HepG2 (cell line): Measurements from ENCODE around the gene ABHD15. TPM values are rescaled to one million over a fixed set of nuclear protein-coding genes. Genes with fewer than 3 reads are reported as not detected.

ENCODE experiments used
- CHD2 ChIP-seq: IDR thresholded peaks from 2 replicates; pipeline ENCODE4 v1.6.1; 2011; ENCODE audit warnings: low read depth, low read length, improper control_type of control experiment
- HCFC1 ChIP-seq: fragments of 150-350 bp; IDR thresholded peaks from 2 replicates; pipeline ENCODE4 v1.6.1; 2014; ENCODE audit warnings: low read depth, low read length
- HES4 ChIP-seq: sonication (generic); formaldehyde crosslinking; IDR thresholded peaks from 2 replicates; pipeline ENCODE4 v1.9.0; 2021; ENCODE audit warnings: mild to moderate bottlenecking, missing genetic modification reagents, borderline replicate concordance
- HNRNPLL ChIP-seq: fragments of 200-400 bp; formaldehyde crosslinking; IDR thresholded peaks from 2 replicates; pipeline ENCODE4 v1.6.1; 2017; ENCODE audit warnings: mild to moderate bottlenecking, low read depth, low read length; ENCODE audit not compliant: poor library complexity, severe bottlenecking
- MEIS2 ChIP-seq: sonication (generic); formaldehyde crosslinking; IDR thresholded peaks from 2 replicates; pipeline ENCODE4 v1.9.0; 2021; ENCODE audit warnings: mild to moderate bottlenecking, missing genetic modification reagents
- MZF1 ChIP-seq: sonication (generic); formaldehyde crosslinking; IDR thresholded peaks from 2 replicates; pipeline ENCODE4 v1.8.1; 2023; ENCODE audit warnings: mild to moderate bottlenecking, missing genetic modification reagents, borderline replicate concordance
- NFATC3 ChIP-seq: sonication (generic); formaldehyde crosslinking; IDR thresholded peaks from 2 replicates; pipeline ENCODE4 v1.5.1; 2020; ENCODE audit warnings: mild to moderate bottlenecking, missing genetic modification reagents
- NFYC ChIP-seq: IDR thresholded peaks from 2 replicates; pipeline ENCODE4 v1.6.1; 2016; ENCODE audit warnings: missing genetic modification reagents, missing compliant biosample characterization
- POGZ ChIP-seq: sonication (generic); formaldehyde crosslinking; IDR thresholded peaks from 2 replicates; pipeline ENCODE4 v1.4.0; 2020; ENCODE audit warnings: mild to moderate bottlenecking, missing genetic modification reagents
- RARG ChIP-seq: sonication (generic); formaldehyde crosslinking; IDR thresholded peaks from 2 replicates; pipeline ENCODE4 v1.4.0; 2020; ENCODE audit warnings: low read depth, mild to moderate bottlenecking, missing genetic modification reagents
- SNRNP70 ChIP-seq: fragments of 200-400 bp; formaldehyde crosslinking; IDR thresholded peaks from 2 replicates; pipeline ENCODE4 v1.6.1; 2017; ENCODE audit warnings: mild to moderate bottlenecking, low read depth, low read length, moderate library complexity
- TEAD3 ChIP-seq: optimal IDR thresholded peaks from 2 replicates; pipeline ENCODE3; 2016; ENCODE audit warnings: borderline replicate concordance
- ZFP36L2 ChIP-seq: sonication (generic); formaldehyde crosslinking; IDR thresholded peaks from 2 replicates; pipeline ENCODE4 v1.4.0; 2020; ENCODE audit warnings: missing genetic modification reagents
- ZFY ChIP-seq: sonication (generic); formaldehyde crosslinking; IDR thresholded peaks from 2 replicates; pipeline ENCODE4 v1.4.0; 2020; ENCODE audit warnings: missing genetic modification reagents
- ZMAT3 ChIP-seq: sonication (generic); formaldehyde crosslinking; conservative IDR thresholded peaks from 2 replicates; pipeline ENCODE4 v1.7.0; 2021; ENCODE audit warnings: missing genetic modification reagents
- ZNF567 ChIP-seq: sonication (generic); formaldehyde crosslinking; IDR thresholded peaks from 2 replicates; pipeline ENCODE4 v1.8.1; 2023; ENCODE audit warnings: mild to moderate bottlenecking, missing genetic modification reagents, borderline replicate concordance
- ZNF576 ChIP-seq: sonication (generic); formaldehyde crosslinking; IDR thresholded peaks from 2 replicates; pipeline ENCODE4 v1.4.0; 2020; ENCODE audit warnings: mild to moderate bottlenecking, missing genetic modification reagents
- ZNF605 ChIP-seq: sonication (generic); formaldehyde crosslinking; IDR thresholded peaks from 2 replicates; pipeline ENCODE4 v1.8.0; 2022; ENCODE audit warnings: mild to moderate bottlenecking, missing genetic modification reagents
- ZNF720 ChIP-seq: sonication (generic); formaldehyde crosslinking; IDR thresholded peaks from 2 replicates; pipeline ENCODE4 v1.4.0; 2020; ENCODE audit warnings: missing genetic modification reagents
- polyA plus RNA-seq, 8 experiments: library from polyadenylated mRNA; depleted of rRNA in 3 of 8; stranded (reverse) in 7 of 8; unstranded in 1 of 8; fragments of >200 nt; fragmentation: Illumina TruSeq in 4 of 8; extraction: Trizol in 4 of 8; gene quantifications; 2 replicates each; pipeline versions ENCODE4 v1.2.1 to v1.2.3, GENCODE V29; 2011 to 2016; ENCODE audit warnings: low read depth in 4 of 8, missing spikeins in 1 of 8, mixed read lengths in 1 of 8; ENCODE audit not compliant: insufficient read depth in 1 of 8
- total RNA-seq, 5 experiments: library from RNA; depleted of rRNA; stranded (reverse); fragments of >200 nt; fragmentation: Illumina TruSeq; extraction: Trizol; gene quantifications; 2 replicates each; pipeline ENCODE4 v1.2.3, GENCODE V29; 2016; ENCODE audit warnings: low read depth in 1 of 5
- TF ChIP-seq, protein P1 (sequence below): sonication (generic); formaldehyde crosslinking; IDR thresholded peaks from 2 replicates; pipeline ENCODE4 v1.4.0; 2020; ENCODE audit warnings: missing genetic modification reagents, low read depth, mild to moderate bottlenecking, borderline replicate concordance
- TF ChIP-seq, protein P2 (sequence below): sonication (generic); formaldehyde crosslinking; IDR thresholded peaks from 2 replicates; pipeline ENCODE4 v1.8.0; 2022; ENCODE audit warnings: mild to moderate bottlenecking, missing genetic modification reagents
- TF ChIP-seq, protein P3 (sequence below): sonication (generic); formaldehyde crosslinking; IDR thresholded peaks from 2 replicates; pipeline ENCODE4 v1.8.1; 2023; ENCODE audit warnings: mild to moderate bottlenecking, moderate library complexity, missing genetic modification reagents
- TF ChIP-seq, protein P4 (sequence below), 2 experiments: sonication (generic) in 1 of 2; formaldehyde crosslinking in 1 of 2; IDR thresholded peaks; 2 replicates each; pipeline versions ENCODE4 v1.4.0 to v1.6.1; 2018 to 2020; ENCODE audit warnings: missing genetic modification reagents in 2 of 2, borderline replicate concordance in 1 of 2, low read depth in 1 of 2, mild to moderate bottlenecking in 1 of 2, missing biosample characterization in 1 of 2

Gene ABHD15
- total and polyA plus RNA-seq, 2 of the 13 experiments (the other 11 are each of a cell fraction or from before 2014, with no cell fraction given): 2.4 to 7.7 TPM

GRCh38 chr17:29591737-29592608 lies 25.1 kb upstream of the ABHD15 start (continued):
- TF ChIP-seq, protein P1, sequence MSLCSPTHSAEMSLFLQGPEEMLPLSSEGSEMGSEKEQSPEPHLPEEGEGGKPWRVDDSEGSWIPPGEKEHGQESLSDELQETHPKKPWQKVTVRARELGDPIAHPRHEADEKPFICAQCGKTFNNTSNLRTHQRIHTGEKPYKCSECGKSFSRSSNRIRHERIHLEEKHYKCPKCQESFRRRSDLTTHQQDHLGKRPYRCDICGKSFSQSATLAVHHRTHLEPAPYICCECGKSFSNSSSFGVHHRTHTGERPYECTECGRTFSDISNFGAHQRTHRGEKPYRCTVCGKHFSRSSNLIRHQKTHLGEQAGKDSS (CRISPR knock-in tag): no peak; the same call in 1 of the 2 replicates
- TF ChIP-seq SNRNP70 (no peak), HES4 (CRISPR knock-in tag) (0 out of 2 replicates have a peak, but pooled peaks have one; percentile 40), RARG (no peak), MEIS2 (no peak), ZNF567 (CRISPR knock-in tag) (0 out of 2 replicates have a peak, but pooled peaks have one; percentile 26), NFATC3 (CRISPR knock-in tag) (no peak), ZNF720 (no peak), POGZ (CRISPR knock-in tag) (no peak; the same call in 1 of the 2 replicates), HCFC1 (no peak), ZMAT3 (CRISPR knock-in tag) (0 out of 2 replicates have a peak, but pooled peaks have one; percentile 12), ZFP36L2 (no peak), ZNF576 (CRISPR knock-in tag) (no peak), ZFY (CRISPR knock-in tag) (no peak), ZNF605 (CRISPR knock-in tag) (0 out of 2 replicates have a peak, but pooled peaks have one; percentile 4), NFYC (no peak), MZF1 (CRISPR knock-in tag) (no peak), CHD2 (no peak), TEAD3 (CRISPR knock-in tag) (peak; percentile 51), HNRNPLL (peak; percentile 45)
- TF ChIP-seq, protein P2, sequence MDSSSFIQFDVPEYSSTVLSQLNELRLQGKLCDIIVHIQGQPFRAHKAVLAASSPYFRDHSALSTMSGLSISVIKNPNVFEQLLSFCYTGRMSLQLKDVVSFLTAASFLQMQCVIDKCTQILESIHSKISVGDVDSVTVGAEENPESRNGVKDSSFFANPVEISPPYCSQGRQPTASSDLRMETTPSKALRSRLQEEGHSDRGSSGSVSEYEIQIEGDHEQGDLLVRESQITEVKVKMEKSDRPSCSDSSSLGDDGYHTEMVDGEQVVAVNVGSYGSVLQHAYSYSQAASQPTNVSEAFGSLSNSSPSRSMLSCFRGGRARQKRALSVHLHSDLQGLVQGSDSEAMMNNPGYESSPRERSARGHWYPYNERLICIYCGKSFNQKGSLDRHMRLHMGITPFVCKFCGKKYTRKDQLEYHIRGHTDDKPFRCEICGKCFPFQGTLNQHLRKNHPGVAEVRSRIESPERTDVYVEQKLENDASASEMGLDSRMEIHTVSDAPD (CRISPR knock-in tag): no peak
- TF ChIP-seq, protein P3, sequence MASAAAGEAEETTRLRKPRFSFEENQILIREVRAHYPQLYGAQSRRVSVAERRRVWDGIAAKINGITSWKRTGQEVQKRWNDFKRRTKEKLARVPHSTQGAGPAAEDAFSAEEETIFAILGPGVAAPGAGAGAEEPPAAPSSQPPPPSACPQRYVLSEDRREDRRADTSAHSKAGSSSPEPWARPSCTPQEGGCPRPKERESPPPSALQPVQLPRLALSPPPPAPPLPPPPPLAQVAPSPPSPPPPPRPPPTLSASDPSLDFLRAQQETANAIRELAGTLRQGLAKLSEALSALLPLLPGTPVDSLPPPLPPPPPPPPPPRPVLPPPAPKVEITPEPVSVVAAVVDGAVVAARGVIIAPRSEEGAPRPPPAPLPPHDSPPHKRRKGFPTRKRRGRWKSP (CRISPR knock-in tag): peak; percentile 66; the same call in 1 of the 2 replicates
- TF ChIP-seq, protein P4, sequence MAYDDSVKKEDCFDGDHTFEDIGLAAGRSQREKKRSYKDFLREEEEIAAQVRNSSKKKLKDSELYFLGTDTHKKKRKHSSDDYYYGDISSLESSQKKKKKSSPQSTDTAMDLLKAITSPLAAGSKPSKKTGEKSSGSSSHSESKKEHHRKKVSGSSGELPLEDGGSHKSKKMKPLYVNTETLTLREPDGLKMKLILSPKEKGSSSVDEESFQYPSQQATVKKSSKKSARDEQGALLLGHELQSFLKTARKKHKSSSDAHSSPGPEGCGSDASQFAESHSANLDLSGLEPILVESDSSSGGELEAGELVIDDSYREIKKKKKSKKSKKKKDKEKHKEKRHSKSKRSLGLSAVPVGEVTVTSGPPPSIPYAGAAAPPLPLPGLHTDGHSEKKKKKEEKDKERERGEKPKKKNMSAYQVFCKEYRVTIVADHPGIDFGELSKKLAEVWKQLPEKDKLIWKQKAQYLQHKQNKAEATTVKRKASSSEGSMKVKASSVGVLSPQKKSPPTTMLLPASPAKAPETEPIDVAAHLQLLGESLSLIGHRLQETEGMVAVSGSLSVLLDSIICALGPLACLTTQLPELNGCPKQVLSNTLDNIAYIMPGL (CRISPR knock-in tag; IDR thresholded peaks at IDR 0.05; ENCODE audit: borderline replicate concordance in 1 of 2, low read depth in 1 of 2): peak; percentile 88 to 92; a peak in 3 of 4 replicates
